Measurements from ENCODE around the gene TRIM7. TPM values are rescaled to one million over a fixed set of nuclear protein-coding genes. Genes with fewer than 3 reads are reported as not detected.
A peak's percentile ranks its signal among the peaks of the same experiment; 100 is the strongest.

The TRIM7 gene
- total and polyA plus RNA-seq, 9 of the 15 experiments (the other 6 are each of a cell fraction or from before 2014, with no cell fraction given) = 2.6 to 14.9 (median 8.9) TPM

DNA sequence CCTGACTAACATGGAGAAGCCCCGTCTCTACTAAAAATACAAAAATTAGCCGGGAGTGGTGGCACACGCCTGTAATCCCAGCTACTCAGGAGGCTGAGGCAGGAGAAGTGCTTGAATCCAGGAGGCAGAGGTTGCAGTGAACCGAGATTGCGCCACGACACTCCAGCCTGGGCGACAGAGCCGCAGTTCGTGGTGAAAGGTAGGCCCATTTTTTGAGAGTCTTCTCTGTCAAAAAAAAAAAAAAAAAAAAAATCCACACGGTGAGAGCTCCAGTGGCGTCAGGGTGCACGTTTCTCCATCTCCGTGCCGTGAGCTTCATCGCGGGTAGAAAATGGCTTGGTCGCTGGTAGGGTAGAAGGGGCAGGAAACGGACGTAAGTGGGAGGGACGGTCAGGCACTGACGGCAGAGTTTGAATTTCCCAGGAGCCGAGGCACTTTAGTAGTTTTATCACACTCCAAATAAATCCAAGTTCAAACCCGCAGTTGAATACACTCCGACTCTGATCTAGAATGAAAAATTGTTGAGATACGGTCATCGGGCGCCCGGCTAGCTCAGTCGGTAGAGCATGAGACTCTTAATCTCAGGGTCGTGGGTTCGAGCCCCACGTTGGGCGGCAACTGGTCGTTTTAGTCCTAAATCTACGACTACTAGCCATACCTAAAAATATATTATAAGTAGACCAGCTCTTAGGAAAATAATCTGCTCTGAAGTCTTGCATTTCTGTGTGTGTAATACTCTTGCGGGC lies 2.4 kb upstream of the TRIM7 start (continued):
- TF ChIP-seq RBM22 (IDR thresholded peaks at IDR 0.05; ENCODE audit: low read depth, low read length, poor library complexity, severe bottlenecking) (peak; percentile 64), FOXA3 (CRISPR knock-in tag; conservative IDR thresholded peaks at IDR 0.05 in 1 of 2, IDR thresholded peaks at IDR 0.05 in 1 of 2) (no peak), NCOA1 (IDR thresholded peaks at IDR 0.05; ENCODE audit: low read depth) (no peak), ELF4 (CRISPR knock-in tag; IDR thresholded peaks at IDR 0.05) (no peak), HDAC2 (IDR thresholded peaks at IDR 0.05) (no peak), ZNF253 (CRISPR knock-in tag; conservative IDR thresholded peaks at IDR 0.05) (no peak), STAT5A (IDR thresholded peaks at IDR 0.05; ENCODE audit: borderline replicate concordance, low read length) (no peak; the same call in 1 of the 2 replicates), ZNF764 (CRISPR knock-in tag; IDR thresholded peaks at IDR 0.05; ENCODE audit: low read depth) (peak; percentile 74; the same call in 1 of the 2 replicates), TOE1 (IDR thresholded peaks at IDR 0.05; ENCODE audit: borderline replicate concordance) (no peak), TOE1 (CRISPR knock-in tag; IDR thresholded peaks at IDR 0.05; ENCODE audit: borderline replicate concordance, low read depth) (no peak)
- TF ChIP-seq, protein P1, sequence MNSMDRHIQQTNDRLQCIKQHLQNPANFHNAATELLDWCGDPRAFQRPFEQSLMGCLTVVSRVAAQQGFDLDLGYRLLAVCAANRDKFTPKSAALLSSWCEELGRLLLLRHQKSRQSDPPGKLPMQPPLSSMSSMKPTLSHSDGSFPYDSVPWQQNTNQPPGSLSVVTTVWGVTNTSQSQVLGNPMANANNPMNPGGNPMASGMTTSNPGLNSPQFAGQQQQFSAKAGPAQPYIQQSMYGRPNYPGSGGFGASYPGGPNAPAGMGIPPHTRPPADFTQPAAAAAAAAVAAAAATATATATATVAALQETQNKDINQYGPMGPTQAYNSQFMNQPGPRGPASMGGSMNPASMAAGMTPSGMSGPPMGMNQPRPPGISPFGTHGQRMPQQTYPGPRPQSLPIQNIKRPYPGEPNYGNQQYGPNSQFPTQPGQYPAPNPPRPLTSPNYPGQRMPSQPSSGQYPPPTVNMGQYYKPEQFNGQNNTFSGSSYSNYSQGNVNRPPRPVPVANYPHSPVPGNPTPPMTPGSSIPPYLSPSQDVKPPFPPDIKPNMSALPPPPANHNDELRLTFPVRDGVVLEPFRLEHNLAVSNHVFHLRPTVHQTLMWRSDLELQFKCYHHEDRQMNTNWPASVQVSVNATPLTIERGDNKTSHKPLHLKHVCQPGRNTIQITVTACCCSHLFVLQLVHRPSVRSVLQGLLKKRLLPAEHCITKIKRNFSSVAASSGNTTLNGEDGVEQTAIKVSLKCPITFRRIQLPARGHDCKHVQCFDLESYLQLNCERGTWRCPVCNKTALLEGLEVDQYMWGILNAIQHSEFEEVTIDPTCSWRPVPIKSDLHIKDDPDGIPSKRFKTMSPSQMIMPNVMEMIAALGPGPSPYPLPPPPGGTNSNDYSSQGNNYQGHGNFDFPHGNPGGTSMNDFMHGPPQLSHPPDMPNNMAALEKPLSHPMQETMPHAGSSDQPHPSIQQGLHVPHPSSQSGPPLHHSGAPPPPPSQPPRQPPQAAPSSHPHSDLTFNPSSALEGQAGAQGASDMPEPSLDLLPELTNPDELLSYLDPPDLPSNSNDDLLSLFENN (IDR thresholded peaks at IDR 0.05; ENCODE audit: low read depth in 2 of 2, low read length in 2 of 2) = no peak
- TF ChIP-seq, protein P2, sequence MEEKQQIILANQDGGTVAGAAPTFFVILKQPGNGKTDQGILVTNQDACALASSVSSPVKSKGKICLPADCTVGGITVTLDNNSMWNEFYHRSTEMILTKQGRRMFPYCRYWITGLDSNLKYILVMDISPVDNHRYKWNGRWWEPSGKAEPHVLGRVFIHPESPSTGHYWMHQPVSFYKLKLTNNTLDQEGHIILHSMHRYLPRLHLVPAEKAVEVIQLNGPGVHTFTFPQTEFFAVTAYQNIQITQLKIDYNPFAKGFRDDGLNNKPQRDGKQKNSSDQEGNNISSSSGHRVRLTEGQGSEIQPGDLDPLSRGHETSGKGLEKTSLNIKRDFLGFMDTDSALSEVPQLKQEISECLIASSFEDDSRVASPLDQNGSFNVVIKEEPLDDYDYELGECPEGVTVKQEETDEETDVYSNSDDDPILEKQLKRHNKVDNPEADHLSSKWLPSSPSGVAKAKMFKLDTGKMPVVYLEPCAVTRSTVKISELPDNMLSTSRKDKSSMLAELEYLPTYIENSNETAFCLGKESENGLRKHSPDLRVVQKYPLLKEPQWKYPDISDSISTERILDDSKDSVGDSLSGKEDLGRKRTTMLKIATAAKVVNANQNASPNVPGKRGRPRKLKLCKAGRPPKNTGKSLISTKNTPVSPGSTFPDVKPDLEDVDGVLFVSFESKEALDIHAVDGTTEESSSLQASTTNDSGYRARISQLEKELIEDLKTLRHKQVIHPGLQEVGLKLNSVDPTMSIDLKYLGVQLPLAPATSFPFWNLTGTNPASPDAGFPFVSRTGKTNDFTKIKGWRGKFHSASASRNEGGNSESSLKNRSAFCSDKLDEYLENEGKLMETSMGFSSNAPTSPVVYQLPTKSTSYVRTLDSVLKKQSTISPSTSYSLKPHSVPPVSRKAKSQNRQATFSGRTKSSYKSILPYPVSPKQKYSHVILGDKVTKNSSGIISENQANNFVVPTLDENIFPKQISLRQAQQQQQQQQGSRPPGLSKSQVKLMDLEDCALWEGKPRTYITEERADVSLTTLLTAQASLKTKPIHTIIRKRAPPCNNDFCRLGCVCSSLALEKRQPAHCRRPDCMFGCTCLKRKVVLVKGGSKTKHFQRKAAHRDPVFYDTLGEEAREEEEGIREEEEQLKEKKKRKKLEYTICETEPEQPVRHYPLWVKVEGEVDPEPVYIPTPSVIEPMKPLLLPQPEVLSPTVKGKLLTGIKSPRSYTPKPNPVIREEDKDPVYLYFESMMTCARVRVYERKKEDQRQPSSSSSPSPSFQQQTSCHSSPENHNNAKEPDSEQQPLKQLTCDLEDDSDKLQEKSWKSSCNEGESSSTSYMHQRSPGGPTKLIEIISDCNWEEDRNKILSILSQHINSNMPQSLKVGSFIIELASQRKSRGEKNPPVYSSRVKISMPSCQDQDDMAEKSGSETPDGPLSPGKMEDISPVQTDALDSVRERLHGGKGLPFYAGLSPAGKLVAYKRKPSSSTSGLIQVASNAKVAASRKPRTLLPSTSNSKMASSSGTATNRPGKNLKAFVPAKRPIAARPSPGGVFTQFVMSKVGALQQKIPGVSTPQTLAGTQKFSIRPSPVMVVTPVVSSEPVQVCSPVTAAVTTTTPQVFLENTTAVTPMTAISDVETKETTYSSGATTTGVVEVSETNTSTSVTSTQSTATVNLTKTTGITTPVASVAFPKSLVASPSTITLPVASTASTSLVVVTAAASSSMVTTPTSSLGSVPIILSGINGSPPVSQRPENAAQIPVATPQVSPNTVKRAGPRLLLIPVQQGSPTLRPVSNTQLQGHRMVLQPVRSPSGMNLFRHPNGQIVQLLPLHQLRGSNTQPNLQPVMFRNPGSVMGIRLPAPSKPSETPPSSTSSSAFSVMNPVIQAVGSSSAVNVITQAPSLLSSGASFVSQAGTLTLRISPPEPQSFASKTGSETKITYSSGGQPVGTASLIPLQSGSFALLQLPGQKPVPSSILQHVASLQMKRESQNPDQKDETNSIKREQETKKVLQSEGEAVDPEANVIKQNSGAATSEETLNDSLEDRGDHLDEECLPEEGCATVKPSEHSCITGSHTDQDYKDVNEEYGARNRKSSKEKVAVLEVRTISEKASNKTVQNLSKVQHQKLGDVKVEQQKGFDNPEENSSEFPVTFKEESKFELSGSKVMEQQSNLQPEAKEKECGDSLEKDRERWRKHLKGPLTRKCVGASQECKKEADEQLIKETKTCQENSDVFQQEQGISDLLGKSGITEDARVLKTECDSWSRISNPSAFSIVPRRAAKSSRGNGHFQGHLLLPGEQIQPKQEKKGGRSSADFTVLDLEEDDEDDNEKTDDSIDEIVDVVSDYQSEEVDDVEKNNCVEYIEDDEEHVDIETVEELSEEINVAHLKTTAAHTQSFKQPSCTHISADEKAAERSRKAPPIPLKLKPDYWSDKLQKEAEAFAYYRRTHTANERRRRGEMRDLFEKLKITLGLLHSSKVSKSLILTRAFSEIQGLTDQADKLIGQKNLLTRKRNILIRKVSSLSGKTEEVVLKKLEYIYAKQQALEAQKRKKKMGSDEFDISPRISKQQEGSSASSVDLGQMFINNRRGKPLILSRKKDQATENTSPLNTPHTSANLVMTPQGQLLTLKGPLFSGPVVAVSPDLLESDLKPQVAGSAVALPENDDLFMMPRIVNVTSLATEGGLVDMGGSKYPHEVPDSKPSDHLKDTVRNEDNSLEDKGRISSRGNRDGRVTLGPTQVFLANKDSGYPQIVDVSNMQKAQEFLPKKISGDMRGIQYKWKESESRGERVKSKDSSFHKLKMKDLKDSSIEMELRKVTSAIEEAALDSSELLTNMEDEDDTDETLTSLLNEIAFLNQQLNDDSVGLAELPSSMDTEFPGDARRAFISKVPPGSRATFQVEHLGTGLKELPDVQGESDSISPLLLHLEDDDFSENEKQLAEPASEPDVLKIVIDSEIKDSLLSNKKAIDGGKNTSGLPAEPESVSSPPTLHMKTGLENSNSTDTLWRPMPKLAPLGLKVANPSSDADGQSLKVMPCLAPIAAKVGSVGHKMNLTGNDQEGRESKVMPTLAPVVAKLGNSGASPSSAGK (IDR thresholded peaks at IDR 0.05) = 0 out of 2 replicates have a peak, but pooled peaks have one; percentile 73
